Thyroid gland (tissue), 4 donors: Measurements from ENCODE around the gene CPSF3. TPM values are rescaled to one million over a fixed set of nuclear protein-coding genes. Genes with fewer than 3 reads are reported as not detected.

ENCODE experiments used
- DNase-seq, 2 donors: peaks; one replicate each; pipeline ENCODE4 v3.0.0-alpha.2; 2019
- H3K27ac ChIP-seq, 3 donors: fragments of 200-600 bp; sonication (generic); 1 replicate in 2 of 3; 2 replicates in 1 of 3; pipeline ENCODE4 v1.5.1; 2016 to 2019; ENCODE audit warnings: mild to moderate bottlenecking in 1 of 3, moderate library complexity in 1 of 3
- H3K27me3 ChIP-seq: fragments of 200-600 bp; sonication (generic); one replicate; pipeline ENCODE4 v1.5.1; 2019
- H3K36me3 ChIP-seq, 2 donors: fragments of 200-600 bp; sonication (generic); one replicate each; pipeline ENCODE4 v1.5.1; 2016 to 2019
- H3K4me1 ChIP-seq, 2 donors: fragments of 200-600 bp; sonication (generic); one replicate each; pipeline ENCODE4 v1.5.1; 2017 to 2019
- H3K4me3 ChIP-seq, 3 donors: fragments of 200-600 bp; sonication (generic); replicated peaks in 1 of 3; 1 replicate in 2 of 3; 2 replicates in 1 of 3; pipeline ENCODE4 v1.5.1; 2016; ENCODE audit warnings: mild to moderate bottlenecking in 1 of 3
- H3K9me3 ChIP-seq: fragments of 200-600 bp; sonication (generic); one replicate; pipeline ENCODE4 v1.5.1; 2017
- CTCF ChIP-seq, 6 experiments: fragments of 200-600 bp in 3 of 6; fragments of 450-650 bp in 3 of 6; sonication (generic) in 3 of 6; IDR thresholded peaks; one replicate each; pipeline ENCODE4 v1.5.1; 2016 to 2019; ENCODE audit warnings: antibody characterized with exemption in 6 of 6, mild to moderate bottlenecking in 2 of 6, inconsistent platforms in 1 of 6, moderate library complexity in 1 of 6
- POLR2A ChIP-seq, 2 donors: fragments of 450-650 bp; IDR thresholded peaks; one replicate each; pipeline ENCODE4 v1.6.1; 2017; ENCODE audit warnings: antibody characterized with exemption in 2 of 2, mild to moderate bottlenecking in 2 of 2, moderate library complexity in 1 of 2
- WGBS, 2 donors: methylation state at CpG; one replicate each; pipeline ENCODE4 v1.1.5; 2017; 5-methylcytosine and 5-hydroxymethylcytosine counted together
- intact Hi-C: fragments of 100-400 bp; cut with DNase I; formaldehyde crosslinking; loops from one replicate; pipeline ENCODE4 v1.15.1; 2023
- total RNA-seq, 4 donors: library from RNA; depleted of rRNA; stranded (reverse); fragments of >200 nt; gene quantifications; one replicate each; pipeline ENCODE4 v1.2.3, GENCODE V29; 2016

Gene CPSF3
- total RNA-seq, 4 donors from 2014 or later, result 21.7 to 33.6 (median 29.1) TPM

GRCh38 chr2:9477914-9478313, 54.5 kb downstream of the CPSF3 start:
- H3K4me3 ChIP-seq, result no peak overlapping the region
- intact Hi-C loops, result loop anchor here (10.0 kb wide), 3 partner anchors 53 to 147 kb away; partner anchors contain the start of genes ADAM17, CPSF3 and ITGB1BP1
- H3K36me3 ChIP-seq, result peaks cover 23 to 28% of the 10 kb centered on the region in 2 donors
- TF ChIP-seq POLR2A (IDR thresholded peaks at IDR 0.05) (no peak), CTCF (IDR thresholded peaks at IDR 0.05) (no peak)
- H3K9me3 ChIP-seq, result no peaks in the 10 kb centered on the region
- no peak for DNase-seq
- H3K27ac ChIP-seq, result no peak overlapping the region
- no peaks in the 10 kb centered on the region for H3K27me3 ChIP-seq
- WGBS, 2 donors, result 92 to 94% methylated on average over 7 of the region's 7 CpGs
- H3K4me1 ChIP-seq, result peaks cover 11 to 15% of the 10 kb centered on the region in 2 donors

DNA sequence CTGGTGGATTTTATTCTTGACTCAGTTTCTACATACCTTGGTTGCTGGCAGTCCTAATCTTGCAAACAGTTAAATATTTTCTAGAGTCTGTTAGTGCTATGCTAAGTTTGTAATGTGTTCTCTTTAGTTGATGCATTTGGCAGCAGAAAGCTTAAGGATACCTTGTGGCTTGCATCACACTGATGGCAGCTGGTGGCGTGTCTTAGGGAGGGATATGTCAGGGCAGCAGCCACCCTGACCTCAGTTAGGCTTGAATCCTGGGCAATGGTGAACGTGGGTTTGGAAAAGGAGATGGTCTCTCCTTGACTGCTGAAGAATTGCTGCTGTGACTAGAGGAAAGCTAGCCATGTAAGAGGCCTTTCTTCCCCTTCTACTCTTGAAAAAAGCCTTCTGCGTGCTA, 55.1 kb downstream of the CPSF3 start:
- TF ChIP-seq CTCF (IDR thresholded peaks at IDR 0.05) (no peak), POLR2A (IDR thresholded peaks at IDR 0.05) (no peak)
- H3K4me1 ChIP-seq, result peaks cover 11 to 14% of the 10 kb centered on the region in 2 donors
- intact Hi-C loops, result loop anchor here (10.0 kb wide), 3 partner anchors 54 to 146 kb away; partner anchors contain the start of genes ADAM17, CPSF3 and ITGB1BP1
- H3K36me3 ChIP-seq, result peaks cover 29 to 34% of the 10 kb centered on the region in 2 donors
- no peak overlapping the region for H3K4me3 ChIP-seq
- DNase-seq, result no peak
- WGBS, 2 donors, result 84 to 85% methylated on average over 3 of the region's 3 CpGs
- no peaks in the 10 kb centered on the region for H3K27me3 ChIP-seq
- H3K9me3 ChIP-seq, result no peaks in the 10 kb centered on the region
- H3K27ac ChIP-seq, result no peak overlapping the region

GRCh38 chr2:9480157-9480556, 56.7 kb downstream of the CPSF3 start:
- TF ChIP-seq POLR2A (IDR thresholded peaks at IDR 0.05) (no peak), CTCF (IDR thresholded peaks at IDR 0.05) (no peak)
- Histone ChIP-seq H3K36me3 (peaks cover 45 to 50% of the 10 kb centered on the region in 2 donors), H3K4me3 (no peak overlapping the region), H3K27me3 (no peaks in the 10 kb centered on the region), H3K27ac (no peak overlapping the region), H3K4me1 (peaks cover 7 to 11% of the 10 kb centered on the region in 2 donors), H3K9me3 (no peaks in the 10 kb centered on the region)
- DNase-seq, result no peak
- intact Hi-C loops, result no loop called here
- WGBS, 2 donors, result 94 to 97% methylated on average over 4 of the region's 4 CpGs

GRCh38 chr2:9483107-9483506, 59.7 kb downstream of the CPSF3 start:
- Histone ChIP-seq H3K27me3 (no peaks in the 10 kb centered on the region), H3K36me3 (peaks cover 67 to 71% of the 10 kb centered on the region in 2 donors), H3K27ac (no peak overlapping the region), H3K4me1 (no peaks in the 10 kb centered on the region), H3K4me3 (no peak overlapping the region), H3K9me3 (no peaks in the 10 kb centered on the region)
- intact Hi-C loops, result no loop called here
- no peak for DNase-seq
- TF ChIP-seq POLR2A (IDR thresholded peaks at IDR 0.05), result no peak
- no peak for TF ChIP-seq CTCF (IDR thresholded peaks at IDR 0.05)

DNA sequence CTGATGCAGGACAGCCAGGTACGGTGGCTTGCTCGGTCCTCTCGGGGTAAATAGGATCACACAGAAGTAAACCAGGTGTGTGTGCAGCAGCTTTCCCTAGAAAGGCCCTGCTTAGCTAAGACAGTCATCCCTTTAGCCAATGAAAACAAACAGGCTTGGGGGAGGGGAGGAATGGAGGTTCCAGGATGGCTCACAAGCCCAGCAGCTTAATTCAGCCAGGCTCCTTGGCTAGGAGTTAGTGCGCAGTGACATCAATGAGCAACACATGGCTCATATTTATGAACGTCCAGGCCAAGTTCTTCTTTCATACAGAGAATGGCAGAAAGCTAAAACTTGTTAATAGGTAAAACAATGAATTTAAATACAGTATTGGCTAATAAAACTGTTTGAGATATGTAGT, 61.1 kb downstream of the CPSF3 start:
- TF ChIP-seq POLR2A (IDR thresholded peaks at IDR 0.05) (no peak), CTCF (IDR thresholded peaks at IDR 0.05) (no peak)
- WGBS, 2 donors, result 75 to 85% methylated on average over 5 of the region's 5 CpGs
- intact Hi-C loops, result no loop called here
- H3K36me3 ChIP-seq, result peaks cover 80 to 84% of the 10 kb centered on the region in 2 donors
- no peak overlapping the region for H3K27ac ChIP-seq
- no peak overlapping the region for H3K4me3 ChIP-seq
- no peaks in the 10 kb centered on the region for H3K4me1 ChIP-seq
- no peaks in the 10 kb centered on the region for H3K27me3 ChIP-seq
- DNase-seq, result no peak
- no peaks in the 10 kb centered on the region for H3K9me3 ChIP-seq
